Mononuclear cell (primary cell): ENCODE results near the gene ANO9. TPM values are rescaled to one million over a fixed set of nuclear protein-coding genes. Genes with fewer than 3 reads are reported as not detected.
A peak's percentile ranks its signal among the peaks of the same experiment; 100 is the strongest.

Experiments used
- H3K27me3 ChIP-seq: 2 replicates; pipeline ENCODE4 v1.6.0; 2011; ENCODE audit warnings: low read length, control low read depth; ENCODE audit not compliant: insufficient read depth
- H3K4me1 ChIP-seq: 2 replicates; pipeline ENCODE4 v1.5.1; 2011; ENCODE audit warnings: mild to moderate bottlenecking, low read length, control low read depth; ENCODE audit not compliant: insufficient read depth
- H3K4me3 ChIP-seq: 2 replicates; pipeline ENCODE4 v1.5.1; 2011; ENCODE audit warnings: mild to moderate bottlenecking, low read length, moderate library complexity
- H3K9me3 ChIP-seq: 2 replicates; pipeline ENCODE4 v1.5.1; 2011; ENCODE audit warnings: low read depth, mild to moderate bottlenecking, control low read depth, low read length
- total RNA-seq: library from RNA; depleted of rRNA; stranded (reverse); fragments of >200 nt; gene quantifications from one replicate; pipeline ENCODE4 v1.2.3, GENCODE V29; 2012

ANO9 gene
- total RNA-seq, 1 donor = 19.9 TPM

- H3K9me3 ChIP-seq = no peaks in the 10 kb centered on the region
- no peak overlapping the region for H3K4me3 ChIP-seq
- H3K27me3 ChIP-seq = no peaks in the 10 kb centered on the region
- H3K4me1 ChIP-seq = peaks cover 13% of the 10 kb centered on the region
Observed at GRCh38 chr11:461626-462025, 19.8 kb upstream of the ANO9 start.

- H3K4me3 ChIP-seq = no peak overlapping the region
- no peaks in the 10 kb centered on the region for H3K9me3 ChIP-seq
- peaks cover 18% of the 10 kb centered on the region for H3K4me1 ChIP-seq
- H3K27me3 ChIP-seq = no peaks in the 10 kb centered on the region
Observed at GRCh38 chr11:460331-461199, 18.8 kb upstream of the ANO9 start.

- Histone ChIP-seq H3K4me1 (peaks cover 18% of the 10 kb centered on the region), H3K9me3 (no peaks in the 10 kb centered on the region)
Observed at GRCh38 chr11:459511-460220, 17.9 kb upstream of the ANO9 start.

GRCh38 chr11:457111-457760 is 15.4 kb upstream of the ANO9 start:
- Histone ChIP-seq H3K27me3 (no peaks in the 10 kb centered on the region), H3K9me3 (no peaks in the 10 kb centered on the region), H3K4me1 (peaks cover 18% of the 10 kb centered on the region), H3K4me3 (no peak overlapping the region)

More at GRCh38 chr11:459511-460220, 17.9 kb upstream of the ANO9 start:
- Histone ChIP-seq H3K27me3 (no peaks in the 10 kb centered on the region), H3K4me3 (no peak overlapping the region)

GRCh38 chr11:456533-456932 is 14.7 kb upstream of the ANO9 start:
- no peaks in the 10 kb centered on the region for H3K27me3 ChIP-seq
- peaks cover 20% of the 10 kb centered on the region for H3K4me1 ChIP-seq
- H3K9me3 ChIP-seq = no peaks in the 10 kb centered on the region
- no peak overlapping the region for H3K4me3 ChIP-seq

- Histone ChIP-seq H3K4me3 (no peak overlapping the region), H3K9me3 (no peaks in the 10 kb centered on the region), H3K27me3 (no peaks in the 10 kb centered on the region)
Observed at GRCh38 chr11:455566-456147, 13.8 kb upstream of the ANO9 start.

GRCh38 chr11:454801-455565 is 13.2 kb upstream of the ANO9 start:
- Histone ChIP-seq H3K9me3 (no peaks in the 10 kb centered on the region), H3K4me1 (peaks cover 30% of the 10 kb centered on the region), H3K27me3 (no peaks in the 10 kb centered on the region), H3K4me3 (no peak overlapping the region)

More at GRCh38 chr11:455566-456147, 13.8 kb upstream of the ANO9 start:
- peaks cover 28% of the 10 kb centered on the region for H3K4me1 ChIP-seq

- no peaks in the 10 kb centered on the region for H3K27me3 ChIP-seq
- no peak overlapping the region for H3K4me3 ChIP-seq
- peaks cover 40% of the 10 kb centered on the region for H3K4me1 ChIP-seq
- H3K9me3 ChIP-seq = no peaks in the 10 kb centered on the region
Observed at GRCh38 chr11:454043-454442, 12.2 kb upstream of the ANO9 start.

- H3K4me3 ChIP-seq = no peak overlapping the region
- H3K27me3 ChIP-seq = no peaks in the 10 kb centered on the region
- no peaks in the 10 kb centered on the region for H3K9me3 ChIP-seq
- H3K4me1 ChIP-seq = peaks cover 44% of the 10 kb centered on the region
Observed at GRCh38 chr11:453564-453963, 11.8 kb upstream of the ANO9 start.

- Histone ChIP-seq H3K27me3 (no peaks in the 10 kb centered on the region), H3K4me3 (no peak overlapping the region), H3K9me3 (no peaks in the 10 kb centered on the region), H3K4me1 (peaks cover 48% of the 10 kb centered on the region)
Observed at GRCh38 chr11:452916-453527, 11.2 kb upstream of the ANO9 start.

GRCh38 chr11:452203-452744 is 10.5 kb upstream of the ANO9 start:
- Histone ChIP-seq H3K27me3 (no peaks in the 10 kb centered on the region), H3K4me3 (no peak overlapping the region), H3K9me3 (no peaks in the 10 kb centered on the region), H3K4me1 (peaks cover 47% of the 10 kb centered on the region)

- Histone ChIP-seq H3K4me1 (peaks cover 41% of the 10 kb centered on the region), H3K9me3 (no peaks in the 10 kb centered on the region), H3K4me3 (no peak overlapping the region), H3K27me3 (no peaks in the 10 kb centered on the region)
Observed at GRCh38 chr11:451738-452137, 9.9 kb upstream of the ANO9 start.

GRCh38 chr11:450809-451451 is 9.1 kb upstream of the ANO9 start:
- Histone ChIP-seq H3K4me1 (peaks cover 35% of the 10 kb centered on the region), H3K4me3 (peak overlapping the region; percentile 87), H3K27me3 (no peaks in the 10 kb centered on the region)

More at GRCh38 chr11:450809-451451, 9.1 kb upstream of the ANO9 start:
- no peaks in the 10 kb centered on the region for H3K9me3 ChIP-seq
